Fibroblast of lung (primary cell): ENCODE measurements around the gene MLF2. TPM values are rescaled to one million over a fixed set of nuclear protein-coding genes. Genes with fewer than 3 reads are reported as not detected.

Experiments used
- DNase-seq, 2 donors: peaks; one replicate each; pipeline versions ENCODE4 v3.0.0 to v3.0.0-alpha.2; 2010; ENCODE audit warnings: low read depth in 2 of 2
- H2AFZ ChIP-seq: 2 replicates; pipeline ENCODE4 v1.5.1; 2012; ENCODE audit warnings: low read length, control low read depth, inconsistent platforms
- H3K27ac ChIP-seq: 2 replicates; pipeline ENCODE4 v1.5.1; 2011; ENCODE audit warnings: low read length, control low read depth; ENCODE audit not compliant: insufficient read depth
- H3K27me3 ChIP-seq: 2 replicates; pipeline ENCODE4 v1.5.1; 2011; ENCODE audit warnings: mild to moderate bottlenecking, low read length; ENCODE audit not compliant: control insufficient read depth, insufficient read depth
- H3K36me3 ChIP-seq: 2 replicates; pipeline ENCODE4 v1.5.1; 2011; ENCODE audit warnings: low read length; ENCODE audit not compliant: control insufficient read depth, insufficient read depth
- H3K4me1 ChIP-seq: 2 replicates; pipeline ENCODE4 v1.5.1; 2011; ENCODE audit warnings: low read length; ENCODE audit not compliant: control insufficient read depth, insufficient read depth; ENCODE audit errors: extremely low read depth
- H3K4me2 ChIP-seq: 2 replicates; pipeline ENCODE4 v1.5.1; 2011; ENCODE audit warnings: low read length, control low read depth; ENCODE audit not compliant: insufficient read depth; ENCODE audit errors: extremely low read depth
- H3K4me3 ChIP-seq, 4 experiments: fragments of 200-600 bp in 1 of 4; sonication (generic) in 1 of 4; replicated peaks in 1 of 4; 2 replicates each; pipeline ENCODE4 v1.5.1; 2011 to 2016; ENCODE audit warnings: low read length in 4 of 4, low read depth in 3 of 4, mild to moderate bottlenecking in 3 of 4, control low read depth in 2 of 4, inconsistent platforms in 1 of 4, mixed read lengths in 1 of 4; ENCODE audit not compliant: insufficient read depth in 1 of 4; ENCODE audit errors: control extremely low read depth in 1 of 4
- H3K79me2 ChIP-seq: 2 replicates; pipeline ENCODE4 v1.5.1; 2012; ENCODE audit warnings: mild to moderate bottlenecking, low read length, inconsistent platforms; ENCODE audit not compliant: control insufficient read depth, insufficient read depth
- H3K9ac ChIP-seq: 2 replicates; pipeline ENCODE4 v1.5.1; 2011; ENCODE audit warnings: mild to moderate bottlenecking, low read length, control low read depth; ENCODE audit not compliant: insufficient read depth
- H3K9me3 ChIP-seq: 2 replicates; pipeline ENCODE4 v1.5.1; 2012; ENCODE audit warnings: low read depth, low read length; ENCODE audit not compliant: control insufficient read depth, insufficient read depth
- H4K20me1 ChIP-seq: 2 replicates; pipeline ENCODE4 v1.5.1; 2011; ENCODE audit warnings: low read length; ENCODE audit not compliant: control insufficient read depth, insufficient read depth; ENCODE audit errors: extremely low read depth
- CTCF ChIP-seq, 2 donors: IDR thresholded peaks in 1 of 2; conservative IDR thresholded peaks in 1 of 2; 1 replicate in 1 of 2; 2 replicates in 1 of 2; pipeline ENCODE4 v1.5.1; 2011 to 2012; ENCODE audit warnings: low read length in 2 of 2, control low read depth in 1 of 2, inconsistent platforms in 1 of 2, low read depth in 1 of 2, mild to moderate bottlenecking in 1 of 2
- EZH2 ChIP-seq: IDR thresholded peaks from 2 replicates; pipeline ENCODE4 v1.5.1; 2012; ENCODE audit warnings: low read length, control low read depth, mild to moderate bottlenecking; ENCODE audit errors: missing control alignments
- polyA plus RNA-seq, 2 donors: library from polyadenylated mRNA; depleted of rRNA in 1 of 2; stranded (reverse) in 1 of 2; unstranded in 1 of 2; fragments of >200 nt; gene quantifications; 2 replicates each; pipeline ENCODE4 v1.2.1, GENCODE V29; 2011 to 2012; ENCODE audit warnings: missing spikeins in 1 of 2
- total RNA-seq: library from RNA; depleted of rRNA; stranded (reverse); fragments of >200 nt; gene quantifications from 2 replicates; pipeline ENCODE4 v1.2.1, GENCODE V29; 2014

MLF2 gene
- total and polyA plus RNA-seq, 2 donors (not counting 1 experiment from before 2014, with no cell fraction given), result 106 to 289 TPM

GRCh38 chr12:6730169-6730568 is 22.8 kb downstream of the MLF2 start:
- TF ChIP-seq EZH2, result no peak
- no peak for TF ChIP-seq CTCF (conservative IDR thresholded peaks at IDR 0.05 in 1 of 2, IDR thresholded peaks at IDR 0.05 in 1 of 2; ENCODE audit: low read depth in 1 of 2, low read length in 2 of 2)
- Histone ChIP-seq H3K79me2 (peaks cover 4% of the 10 kb centered on the region), H3K27ac (no peak overlapping the region), H3K9me3 (no peaks in the 10 kb centered on the region), H3K4me2 (no peak overlapping the region), H3K9ac (no peak overlapping the region), H3K4me1 (no peaks in the 10 kb centered on the region), H3K27me3 (no peaks in the 10 kb centered on the region), H3K4me3 (no peak overlapping the region), H2AFZ (no peak overlapping the region), H3K36me3 (peaks cover 21% of the 10 kb centered on the region), H4K20me1 (no peaks in the 10 kb centered on the region)
- DNase-seq, result no peak

GRCh38 chr12:6729186-6729585 is 23.8 kb downstream of the MLF2 start:
- H3K4me2 ChIP-seq, result no peak overlapping the region
- no peak overlapping the region for H2AFZ ChIP-seq
- no peaks in the 10 kb centered on the region for H3K27me3 ChIP-seq
- no peaks in the 10 kb centered on the region for H4K20me1 ChIP-seq
- peaks cover 20% of the 10 kb centered on the region for H3K36me3 ChIP-seq
- H3K79me2 ChIP-seq, result peaks cover 7% of the 10 kb centered on the region
- no peaks in the 10 kb centered on the region for H3K9me3 ChIP-seq
- no peak for TF ChIP-seq CTCF (conservative IDR thresholded peaks at IDR 0.05 in 1 of 2, IDR thresholded peaks at IDR 0.05 in 1 of 2; ENCODE audit: low read depth in 1 of 2, low read length in 2 of 2)
- TF ChIP-seq EZH2, result no peak
- no peak overlapping the region for H3K4me3 ChIP-seq
- H3K4me1 ChIP-seq, result no peaks in the 10 kb centered on the region
- H3K9ac ChIP-seq, result no peak overlapping the region
- H3K27ac ChIP-seq, result no peak overlapping the region
- DNase-seq, result no peak

GRCh38 chr12:6725350-6725749 is 27.6 kb downstream of the MLF2 start:
- H3K27ac ChIP-seq, result no peak overlapping the region
- peaks cover 7% of the 10 kb centered on the region for H3K79me2 ChIP-seq
- no peak overlapping the region for H2AFZ ChIP-seq
- no peak for TF ChIP-seq EZH2
- TF ChIP-seq CTCF (conservative IDR thresholded peaks at IDR 0.05 in 1 of 2, IDR thresholded peaks at IDR 0.05 in 1 of 2; ENCODE audit: low read depth in 1 of 2, low read length in 2 of 2), result no peak
- H4K20me1 ChIP-seq, result no peaks in the 10 kb centered on the region
- H3K4me2 ChIP-seq, result peak overlapping the region; percentile 19
- H3K36me3 ChIP-seq, result peaks cover 16% of the 10 kb centered on the region
- no peak overlapping the region for H3K9ac ChIP-seq
- H3K9me3 ChIP-seq, result no peaks in the 10 kb centered on the region
- no peak for DNase-seq
- no peaks in the 10 kb centered on the region for H3K4me1 ChIP-seq
- H3K4me3 ChIP-seq, result no peak overlapping the region
- no peaks in the 10 kb centered on the region for H3K27me3 ChIP-seq
